ENCODE measurements around the gene CEACAM3.

Gene CEACAM3

GRCh38 chr19:41859213-41859617, 62.8 kb downstream of the CEACAM3 start:
- H4K20me1 ChIP-seq = peaks cover 34 to 38% (median 36%) of the 10 kb centered on the region in 11 experiments
- H3K4me2 ChIP-seq = peak overlapping the region; percentile 60 to 80 (median 73)
- peaks cover 34 to 38% (median 37%) of the 10 kb centered on the region in 11 experiments for H3K36me3 ChIP-seq
- H3K9ac ChIP-seq = peak overlapping the region; percentile 59 to 100 (median 99); a peak in 20 of 22 replicates
- TF ChIP-seq Cebpa-rat (IDR thresholded peaks at IDR 0.05) = no peak
- no peaks in the 10 kb centered on the region; a peak in 1 of 22 replicates for H3K9me3 ChIP-seq (replicated peaks in 1 of 11)
- peak overlapping the region in 9 of 11 experiments; percentile 36 to 100 (median 99); a peak in 16 of 22 replicates for H3K27ac ChIP-seq
- H3K27me3 ChIP-seq = no peaks in the 10 kb centered on the region
- H3K4me3 ChIP-seq = peak overlapping the region; percentile 40 to 97 (median 94); a peak in 15 of 20 replicates
- peaks cover 39 to 63% (median 54%) of the 10 kb centered on the region in 10 experiments for H3K4me1 ChIP-seq

GRCh38 chr19:41859618-41860418, 63.4 kb downstream of the CEACAM3 start, which contains the start of gene RPS19:
Gene RPS19, plus strand, starts transcription at chr19:41860255. Its CDS starts 520 bp downstream, at chr19:41860775.
- peak within 1 kb of the TSS; percentile 91 to 100 (median 99) for H3K27ac ChIP-seq
- H3K4me3 ChIP-seq = peak within 1 kb of the TSS; percentile 90 to 98 (median 96)
- no peaks in the 10 kb centered on the region; a peak in 1 of 22 replicates for H3K9me3 ChIP-seq (replicated peaks in 1 of 11)
- H3K27me3 ChIP-seq = no peaks in the 10 kb centered on the region
- no peak; a peak in 1 of 22 replicates for TF ChIP-seq Cebpa-rat (IDR thresholded peaks at IDR 0.05)
- H3K36me3 ChIP-seq = peaks cover 40 to 44% (median 44%) of the 10 kb centered on the region in 11 experiments
- peaks cover 45 to 65% (median 60%) of the 10 kb centered on the region in 10 experiments for H3K4me1 ChIP-seq
- H3K4me2 ChIP-seq = peak within 1 kb of the TSS; percentile 95 to 100 (median 98)
- H3K9ac ChIP-seq = peak within 1 kb of the TSS; percentile 96 to 100 (median 99)
- peaks cover 40 to 44% (median 42%) of the 10 kb centered on the region in 11 experiments for H4K20me1 ChIP-seq

GRCh38 chr19:41860419-41861115, 64.2 kb downstream of the CEACAM3 start:
- H4K20me1 ChIP-seq = peaks cover 47 to 52% (median 49%) of the 10 kb centered on the region in 11 experiments
- H3K4me3 ChIP-seq = peak overlapping the region; percentile 90 to 98 (median 96)
- peak overlapping the region; percentile 91 to 100 (median 99) for H3K27ac ChIP-seq
- peak overlapping the region; percentile 96 to 100 (median 99) for H3K9ac ChIP-seq
- peak overlapping the region; percentile 95 to 100 (median 98) for H3K4me2 ChIP-seq
- H3K4me1 ChIP-seq = peaks cover 52 to 70% (median 67%) of the 10 kb centered on the region in 10 experiments
- H3K9me3 ChIP-seq (replicated peaks in 1 of 11) = no peaks in the 10 kb centered on the region; a peak in 1 of 22 replicates
- peaks cover 47 to 52% (median 51%) of the 10 kb centered on the region in 11 experiments for H3K36me3 ChIP-seq
- no peaks in the 10 kb centered on the region for H3K27me3 ChIP-seq
- no peak for TF ChIP-seq Cebpa-rat (IDR thresholded peaks at IDR 0.05)
